ENCODE measurements around the gene IL1RN. TPM values are rescaled to one million over a fixed set of nuclear protein-coding genes. Genes with fewer than 3 reads are reported as not detected.

IL1RN gene
- total and polyA plus RNA-seq, 2 of the 13 experiments (the other 11 are each of a cell fraction or from before 2014, with no cell fraction given), result 21.2 to 101 TPM

- TF ChIP-seq, protein P1, sequence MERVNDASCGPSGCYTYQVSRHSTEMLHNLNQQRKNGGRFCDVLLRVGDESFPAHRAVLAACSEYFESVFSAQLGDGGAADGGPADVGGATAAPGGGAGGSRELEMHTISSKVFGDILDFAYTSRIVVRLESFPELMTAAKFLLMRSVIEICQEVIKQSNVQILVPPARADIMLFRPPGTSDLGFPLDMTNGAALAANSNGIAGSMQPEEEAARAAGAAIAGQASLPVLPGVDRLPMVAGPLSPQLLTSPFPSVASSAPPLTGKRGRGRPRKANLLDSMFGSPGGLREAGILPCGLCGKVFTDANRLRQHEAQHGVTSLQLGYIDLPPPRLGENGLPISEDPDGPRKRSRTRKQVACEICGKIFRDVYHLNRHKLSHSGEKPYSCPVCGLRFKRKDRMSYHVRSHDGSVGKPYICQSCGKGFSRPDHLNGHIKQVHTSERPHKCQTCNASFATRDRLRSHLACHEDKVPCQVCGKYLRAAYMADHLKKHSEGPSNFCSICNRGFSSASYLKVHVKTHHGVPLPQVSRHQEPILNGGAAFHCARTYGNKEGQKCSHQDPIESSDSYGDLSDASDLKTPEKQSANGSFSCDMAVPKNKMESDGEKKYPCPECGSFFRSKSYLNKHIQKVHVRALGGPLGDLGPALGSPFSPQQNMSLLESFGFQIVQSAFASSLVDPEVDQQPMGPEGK (CRISPR knock-in tag; IDR thresholded peaks at IDR 0.05), result peak; percentile 79
- TF ChIP-seq RELA (CRISPR knock-in tag; IDR thresholded peaks at IDR 0.05) (no peak), HMGA1 (CRISPR knock-in tag; conservative IDR thresholded peaks at IDR 0.05) (no peak), NFIB (CRISPR knock-in tag; IDR thresholded peaks at IDR 0.05; ENCODE audit: borderline replicate concordance) (no peak), ZNF543 (CRISPR knock-in tag; IDR thresholded peaks at IDR 0.05) (peak; percentile 99), TBX2 (CRISPR knock-in tag; IDR thresholded peaks at IDR 0.05; ENCODE audit: borderline replicate concordance) (peak; percentile 98), RFX3 (CRISPR knock-in tag; IDR thresholded peaks at IDR 0.05) (no peak), SIN3A (IDR thresholded peaks at IDR 0.05; ENCODE audit: borderline replicate concordance, low read depth, low read length) (peak; percentile 88), HNRNPH1 (optimal IDR thresholded peaks at IDR 0.05; ENCODE audit: low read depth, low read length) (no peak), ZFP37 (CRISPR knock-in tag; IDR thresholded peaks at IDR 0.05; ENCODE audit: borderline replicate concordance) (peak; percentile 95), NCOA2 (CRISPR knock-in tag; IDR thresholded peaks at IDR 0.05) (peak; percentile 80), CAMTA2 (CRISPR knock-in tag; IDR thresholded peaks at IDR 0.05; ENCODE audit: borderline replicate concordance) (no peak), GATAD2A (CRISPR knock-in tag; IDR thresholded peaks at IDR 0.05) (peak; percentile 98), KLF11 (CRISPR knock-in tag; IDR thresholded peaks at IDR 0.05) (peak; percentile 98), SKI (IDR thresholded peaks at IDR 0.05; ENCODE audit: partially characterized antibody) (peak; percentile 92), FOXJ3 (CRISPR knock-in tag; IDR thresholded peaks at IDR 0.05; ENCODE audit: borderline replicate concordance) (peak; percentile 94; the same call in 1 of the 2 replicates), SMAD3 (CRISPR knock-in tag; IDR thresholded peaks at IDR 0.05) (peak; percentile 83; the same call in 1 of the 2 replicates), GFI1 (CRISPR knock-in tag; IDR thresholded peaks at IDR 0.05; ENCODE audit: borderline replicate concordance) (peak; percentile 95), HHEX (CRISPR knock-in tag; IDR thresholded peaks at IDR 0.05) (no peak; the same call in 1 of the 2 replicates), KDM1A (CRISPR knock-in tag; IDR thresholded peaks at IDR 0.05) (peak; percentile 60; the same call in 1 of the 2 replicates), TCF12 (IDR thresholded peaks at IDR 0.05) (no peak), TCF12 (CRISPR knock-in tag; IDR thresholded peaks at IDR 0.05) (peak; percentile 94; the same call in 1 of the 2 replicates), ZKSCAN5 (CRISPR knock-in tag; IDR thresholded peaks at IDR 0.05) (peak; percentile 83; the same call in 1 of the 2 replicates), THYN1 (CRISPR knock-in tag; IDR thresholded peaks at IDR 0.05; ENCODE audit: borderline replicate concordance, low read depth) (peak; percentile 84; the same call in 1 of the 2 replicates), ZNF44 (CRISPR knock-in tag; IDR thresholded peaks at IDR 0.05) (peak; percentile 35; the same call in 1 of the 2 replicates), SRY (CRISPR knock-in tag; IDR thresholded peaks at IDR 0.05) (peak; percentile 90)
- TF ChIP-seq, protein P2, sequence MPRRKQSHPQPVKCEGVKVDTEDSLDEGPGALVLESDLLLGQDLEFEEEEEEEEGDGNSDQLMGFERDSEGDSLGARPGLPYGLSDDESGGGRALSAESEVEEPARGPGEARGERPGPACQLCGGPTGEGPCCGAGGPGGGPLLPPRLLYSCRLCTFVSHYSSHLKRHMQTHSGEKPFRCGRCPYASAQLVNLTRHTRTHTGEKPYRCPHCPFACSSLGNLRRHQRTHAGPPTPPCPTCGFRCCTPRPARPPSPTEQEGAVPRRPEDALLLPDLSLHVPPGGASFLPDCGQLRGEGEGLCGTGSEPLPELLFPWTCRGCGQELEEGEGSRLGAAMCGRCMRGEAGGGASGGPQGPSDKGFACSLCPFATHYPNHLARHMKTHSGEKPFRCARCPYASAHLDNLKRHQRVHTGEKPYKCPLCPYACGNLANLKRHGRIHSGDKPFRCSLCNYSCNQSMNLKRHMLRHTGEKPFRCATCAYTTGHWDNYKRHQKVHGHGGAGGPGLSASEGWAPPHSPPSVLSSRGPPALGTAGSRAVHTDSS (CRISPR knock-in tag; conservative IDR thresholded peaks at IDR 0.05), result 0 out of 2 replicates have a peak, but pooled peaks have one; percentile 34
- TF ChIP-seq, protein P3, sequence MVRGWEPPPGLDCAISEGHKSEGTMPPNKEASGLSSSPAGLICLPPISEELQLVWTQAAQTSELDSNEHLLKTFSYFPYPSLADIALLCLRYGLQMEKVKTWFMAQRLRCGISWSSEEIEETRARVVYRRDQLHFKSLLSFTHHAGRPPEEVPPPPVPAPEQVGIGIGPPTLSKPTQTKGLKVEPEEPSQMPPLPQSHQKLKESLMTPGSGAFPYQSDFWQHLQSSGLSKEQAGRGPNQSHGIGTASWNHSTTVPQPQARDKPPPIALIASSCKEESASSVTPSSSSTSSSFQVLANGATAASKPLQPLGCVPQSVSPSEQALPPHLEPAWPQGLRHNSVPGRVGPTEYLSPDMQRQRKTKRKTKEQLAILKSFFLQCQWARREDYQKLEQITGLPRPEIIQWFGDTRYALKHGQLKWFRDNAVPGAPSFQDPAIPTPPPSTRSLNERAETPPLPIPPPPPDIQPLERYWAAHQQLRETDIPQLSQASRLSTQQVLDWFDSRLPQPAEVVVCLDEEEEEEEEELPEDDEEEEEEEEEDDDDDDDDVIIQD (CRISPR knock-in tag; IDR thresholded peaks at IDR 0.05; ENCODE audit: low read depth), result peak; percentile 88; the same call in 1 of the 2 replicates
Observed at GRCh38 chr2:113167115-113167932, 39.9 kb downstream of the IL1RN start (continued).
